ENCODE measurements around the gene ADGRV1.

The ADGRV1 gene

DNA sequence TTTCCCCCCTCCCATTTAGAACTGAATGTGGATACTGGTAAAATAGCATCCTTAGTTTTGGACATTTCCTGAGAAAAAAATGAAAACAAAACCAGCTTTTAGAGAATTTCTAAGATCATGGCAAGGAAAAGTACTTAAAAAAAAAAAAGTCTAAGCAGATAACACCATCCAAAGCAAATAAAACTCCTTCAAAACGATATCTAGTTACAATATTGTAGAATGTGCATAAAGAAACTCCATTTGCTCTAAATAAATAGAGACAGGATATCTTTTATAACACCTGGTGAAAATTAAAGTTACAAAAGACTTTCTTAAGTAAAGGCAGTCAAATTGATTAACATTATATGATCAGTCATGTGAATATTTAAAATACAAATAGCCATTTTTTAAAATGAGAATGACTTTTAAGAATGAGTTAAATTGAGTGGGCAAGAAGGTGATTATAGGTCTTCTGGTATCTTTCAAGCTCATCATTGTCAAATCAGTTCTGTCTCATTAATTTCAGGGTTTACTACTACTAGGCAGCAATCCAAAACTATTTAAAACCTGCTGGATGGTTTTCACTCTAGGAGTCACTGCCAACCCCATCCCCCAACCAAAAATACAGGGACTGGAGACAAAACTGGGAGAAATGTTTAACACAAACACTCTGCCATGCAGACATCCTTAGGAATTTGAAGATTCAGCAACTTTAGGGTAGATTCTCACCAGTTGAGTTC, 382.6 kb downstream of the ADGRV1 start:
- Histone ChIP-seq H3K9ac (ENCODE audit: low read length) (no peak overlapping the region), H3K27me3 (ENCODE audit: control insufficient read depth in 1 of 2, insufficient read depth in 2 of 2, low read length in 2 of 2) (no peaks in the 10 kb centered on the region), H3K27ac (ENCODE audit: low read depth, low read length) (no peak overlapping the region), H3K9me3 (ENCODE audit: low read length) (no peaks in the 10 kb centered on the region), H3K36me3 (ENCODE audit: insufficient read depth, low read length) (no peaks in the 10 kb centered on the region), H3K4me3 (ENCODE audit: low read depth in 1 of 2, low read length in 2 of 2) (no peak overlapping the region), H3K4me1 (ENCODE audit: insufficient read depth, low read length) (peaks cover 29% of the 10 kb centered on the region)

DNA sequence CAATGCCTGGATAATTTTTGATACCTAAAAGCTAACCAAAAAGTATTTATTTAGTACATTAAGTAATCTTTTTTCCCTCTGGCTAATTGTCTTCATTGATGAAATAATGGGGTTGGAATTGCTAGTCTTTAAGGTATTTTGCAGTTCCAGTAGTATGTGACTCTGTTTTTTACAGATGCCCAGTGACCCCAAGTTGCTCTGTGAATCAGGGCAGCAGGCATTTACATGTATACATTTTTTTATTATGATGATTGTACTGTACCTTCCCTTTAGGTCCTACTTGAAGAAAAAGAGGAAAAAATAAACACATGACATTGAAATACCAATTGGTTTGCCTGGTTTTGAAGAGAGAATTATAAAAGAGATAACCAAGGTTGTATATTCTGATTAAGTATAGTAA, 385.5 kb downstream of the ADGRV1 start:
- H3K4me1 ChIP-seq (ENCODE audit: insufficient read depth, low read length): peaks cover 35% of the 10 kb centered on the region
- H3K9me3 ChIP-seq (ENCODE audit: low read length): no peaks in the 10 kb centered on the region
- H3K36me3 ChIP-seq (ENCODE audit: insufficient read depth, low read length): no peaks in the 10 kb centered on the region
- H3K27ac ChIP-seq (ENCODE audit: low read depth, low read length): no peak overlapping the region
- no peaks in the 10 kb centered on the region for H3K27me3 ChIP-seq (ENCODE audit: control insufficient read depth in 1 of 2, insufficient read depth in 2 of 2, low read length in 2 of 2)
- no peak overlapping the region for H3K9ac ChIP-seq (ENCODE audit: low read length)
- no peak overlapping the region for H3K4me3 ChIP-seq (ENCODE audit: low read depth in 1 of 2, low read length in 2 of 2)

DNA sequence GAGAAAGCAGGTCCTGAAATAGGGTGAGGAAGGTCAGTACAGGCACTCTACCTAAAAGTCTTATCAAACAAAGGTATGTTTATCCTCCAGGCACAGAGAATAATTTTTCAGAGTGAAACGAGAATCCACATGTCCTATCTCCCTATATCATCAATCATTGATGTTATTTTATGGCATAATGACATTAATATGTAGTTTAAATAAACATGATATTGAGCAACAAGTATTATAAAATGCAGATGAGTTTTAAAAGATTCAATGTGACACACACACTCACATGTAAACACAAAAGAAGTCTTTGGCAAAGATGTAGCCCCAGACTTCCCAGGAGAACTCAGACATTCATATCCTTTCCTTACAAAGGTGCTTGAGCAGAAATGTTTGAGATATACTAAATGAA, 389.1 kb downstream of the ADGRV1 start:
- Histone ChIP-seq H3K4me1 (ENCODE audit: insufficient read depth, low read length) (peaks cover 9% of the 10 kb centered on the region), H3K9me3 (ENCODE audit: low read length) (no peaks in the 10 kb centered on the region), H3K27ac (ENCODE audit: low read depth, low read length) (no peak overlapping the region), H3K36me3 (ENCODE audit: insufficient read depth, low read length) (no peaks in the 10 kb centered on the region), H3K9ac (ENCODE audit: low read length) (no peak overlapping the region), H3K27me3 (ENCODE audit: control insufficient read depth in 1 of 2, insufficient read depth in 2 of 2, low read length in 2 of 2) (no peaks in the 10 kb centered on the region), H3K4me3 (ENCODE audit: low read depth in 1 of 2, low read length in 2 of 2) (no peak overlapping the region)

- no peaks in the 10 kb centered on the region for H3K36me3 ChIP-seq (ENCODE audit: insufficient read depth, low read length)
- H3K27me3 ChIP-seq (ENCODE audit: control insufficient read depth in 1 of 2, insufficient read depth in 2 of 2, low read length in 2 of 2): no peaks in the 10 kb centered on the region
- no peaks in the 10 kb centered on the region for H3K9me3 ChIP-seq (ENCODE audit: low read length)
- peaks cover 9% of the 10 kb centered on the region for H3K4me1 ChIP-seq (ENCODE audit: insufficient read depth, low read length)
- no peak overlapping the region for H3K9ac ChIP-seq (ENCODE audit: low read length)
- no peak overlapping the region for H3K4me3 ChIP-seq (ENCODE audit: low read depth in 1 of 2, low read length in 2 of 2)
- no peak overlapping the region for H3K27ac ChIP-seq (ENCODE audit: low read depth, low read length)
Observed at GRCh38 chr5:90948969-90949368, 390.4 kb downstream of the ADGRV1 start.

DNA sequence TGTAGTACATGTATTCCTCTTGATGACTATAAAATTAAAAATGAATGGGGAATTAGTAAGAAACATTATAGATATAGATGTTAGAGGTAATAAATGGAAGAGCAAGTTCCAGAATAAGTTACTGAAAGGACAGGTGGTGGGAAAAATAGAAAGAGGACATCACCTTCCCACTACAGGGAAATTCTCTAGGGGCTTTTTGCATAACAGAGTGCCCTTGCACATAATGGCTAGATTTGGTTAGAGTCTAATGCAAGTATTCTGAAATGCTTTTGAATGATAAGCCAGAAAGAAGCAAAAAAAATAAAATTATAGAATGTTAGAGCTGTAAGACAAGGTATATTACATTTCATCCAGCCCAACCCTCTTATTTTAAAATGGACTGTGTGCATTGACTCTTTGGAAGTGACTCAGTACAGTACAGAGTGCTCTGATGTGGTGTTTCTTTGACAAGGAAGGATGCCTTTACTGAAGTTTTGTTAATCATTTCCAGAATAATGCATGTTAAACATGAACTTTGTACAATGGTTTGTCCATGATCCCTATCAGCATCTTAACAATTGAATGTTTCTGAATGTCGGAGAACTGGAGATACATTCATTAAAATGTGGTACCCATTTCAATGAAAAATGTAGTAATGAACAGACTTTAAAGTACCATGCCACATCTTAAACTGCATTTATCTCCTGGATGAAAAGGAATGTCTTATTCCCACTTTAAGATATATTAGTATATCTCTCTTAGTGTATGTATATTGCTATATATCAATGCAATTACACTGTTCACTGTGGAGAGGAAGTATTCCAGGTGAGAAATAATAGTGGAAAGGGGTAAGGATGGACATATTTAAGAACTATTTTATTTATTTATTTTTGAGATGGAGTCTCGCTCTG, 391.1 kb downstream of the ADGRV1 start:
- no peaks in the 10 kb centered on the region for H3K9me3 ChIP-seq (ENCODE audit: low read length)
- H3K9ac ChIP-seq (ENCODE audit: low read length): no peak overlapping the region
- peaks cover 10% of the 10 kb centered on the region for H3K4me1 ChIP-seq (ENCODE audit: insufficient read depth, low read length)
- no peak overlapping the region for H3K27ac ChIP-seq (ENCODE audit: low read depth, low read length)
- H3K36me3 ChIP-seq (ENCODE audit: insufficient read depth, low read length): no peaks in the 10 kb centered on the region
- no peaks in the 10 kb centered on the region for H3K27me3 ChIP-seq (ENCODE audit: control insufficient read depth in 1 of 2, insufficient read depth in 2 of 2, low read length in 2 of 2)
- H3K4me3 ChIP-seq (ENCODE audit: low read depth in 1 of 2, low read length in 2 of 2): no peak overlapping the region

GRCh38 chr5:90955001-90955635, 396.5 kb downstream of the ADGRV1 start:
- H3K4me1 ChIP-seq (ENCODE audit: insufficient read depth, low read length): peaks cover 24% of the 10 kb centered on the region
- no peak overlapping the region for H3K4me3 ChIP-seq (ENCODE audit: low read depth in 1 of 2, low read length in 2 of 2)
- no peak overlapping the region for H3K9ac ChIP-seq (ENCODE audit: low read length)
- H3K27ac ChIP-seq (ENCODE audit: low read depth, low read length): no peak overlapping the region
- no peaks in the 10 kb centered on the region for H3K36me3 ChIP-seq (ENCODE audit: insufficient read depth, low read length)
- no peaks in the 10 kb centered on the region for H3K9me3 ChIP-seq (ENCODE audit: low read length)
- no peaks in the 10 kb centered on the region for H3K27me3 ChIP-seq (ENCODE audit: control insufficient read depth in 1 of 2, insufficient read depth in 2 of 2, low read length in 2 of 2)

DNA sequence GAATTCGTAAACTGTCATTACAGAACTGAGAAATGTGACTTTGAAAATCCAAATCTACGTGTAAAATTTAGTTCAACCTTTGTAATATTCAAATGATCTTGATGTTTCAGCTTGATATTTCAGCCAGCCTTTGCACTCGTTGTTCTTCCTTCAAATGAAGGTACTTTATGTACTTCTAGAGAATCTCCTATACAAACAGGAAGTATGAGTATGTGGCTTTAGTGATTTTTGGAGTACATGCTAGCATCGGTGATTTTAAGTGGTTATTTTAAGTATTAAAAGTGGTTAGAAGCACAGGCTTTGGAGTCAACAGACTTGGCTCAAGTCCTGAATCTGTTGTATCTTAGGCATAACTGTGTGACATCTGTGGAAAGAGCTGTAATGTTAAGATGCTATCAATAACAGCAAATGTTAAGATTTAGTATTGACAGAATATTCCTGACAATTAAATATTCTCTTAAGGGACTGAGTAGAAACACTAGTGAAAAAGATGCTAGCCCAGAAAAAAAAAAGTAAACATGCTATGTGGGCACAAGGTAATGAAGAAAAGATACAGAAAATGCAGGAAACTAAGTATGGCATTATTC, 398.0 kb downstream of the ADGRV1 start:
- Histone ChIP-seq H3K9me3 (ENCODE audit: low read length) (no peaks in the 10 kb centered on the region), H3K36me3 (ENCODE audit: insufficient read depth, low read length) (no peaks in the 10 kb centered on the region), H3K27ac (ENCODE audit: low read depth, low read length) (no peak overlapping the region)

DNA sequence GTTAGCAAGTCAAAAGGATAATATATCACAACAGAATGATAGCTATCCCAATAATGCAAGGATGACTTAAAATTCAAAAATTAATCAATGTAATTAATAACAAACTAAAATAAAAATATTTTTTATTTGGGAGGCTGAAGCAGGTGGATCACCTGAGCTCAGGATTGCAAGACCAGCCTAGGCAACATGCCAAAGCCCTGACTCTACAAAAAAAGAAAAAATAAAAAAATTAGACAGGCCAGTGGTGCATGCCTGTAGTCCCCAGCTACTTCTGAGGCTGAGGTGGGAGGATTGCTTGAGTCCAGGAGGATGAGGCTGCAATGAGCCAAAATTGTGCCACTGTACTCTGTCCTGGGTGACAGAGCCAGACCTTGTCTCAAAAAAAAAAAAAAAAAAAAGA, 399.3 kb downstream of the ADGRV1 start:
- no peak overlapping the region for H3K4me3 ChIP-seq (ENCODE audit: low read depth in 1 of 2, low read length in 2 of 2)
- no peaks in the 10 kb centered on the region for H3K9me3 ChIP-seq (ENCODE audit: low read length)
- no peak overlapping the region for H3K9ac ChIP-seq (ENCODE audit: low read length)
- H3K36me3 ChIP-seq (ENCODE audit: insufficient read depth, low read length): no peaks in the 10 kb centered on the region
- H3K27ac ChIP-seq (ENCODE audit: low read depth, low read length): no peak overlapping the region
- H3K4me1 ChIP-seq (ENCODE audit: insufficient read depth, low read length): peaks cover 24% of the 10 kb centered on the region
- H3K27me3 ChIP-seq (ENCODE audit: control insufficient read depth in 1 of 2, insufficient read depth in 2 of 2, low read length in 2 of 2): no peaks in the 10 kb centered on the region

More for the DNA sequence above, 398.0 kb downstream of the ADGRV1 start:
- Histone ChIP-seq H3K27me3 (ENCODE audit: control insufficient read depth in 1 of 2, insufficient read depth in 2 of 2, low read length in 2 of 2) (no peaks in the 10 kb centered on the region), H3K4me1 (ENCODE audit: insufficient read depth, low read length) (peaks cover 24% of the 10 kb centered on the region), H3K9ac (ENCODE audit: low read length) (no peak overlapping the region), H3K4me3 (ENCODE audit: low read depth in 1 of 2, low read length in 2 of 2) (no peak overlapping the region)

DNA sequence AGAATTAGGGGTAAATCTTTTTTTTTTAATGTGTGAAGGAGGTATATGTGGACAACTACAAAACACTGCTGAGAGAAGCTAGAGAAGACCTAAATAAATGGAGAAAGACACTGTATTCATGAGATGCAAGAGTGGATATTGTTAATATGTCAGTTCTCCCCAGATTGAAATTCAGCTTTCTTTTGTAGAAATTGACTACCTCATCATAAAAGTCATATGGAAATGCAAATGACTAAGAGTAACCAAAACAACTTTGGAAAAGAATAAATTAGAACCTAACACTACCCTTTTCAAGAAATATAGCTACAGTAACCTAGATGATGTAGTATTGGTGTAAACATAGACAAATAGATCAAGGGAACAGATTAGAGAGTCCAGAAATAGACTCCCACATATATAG, 400.7 kb downstream of the ADGRV1 start:
- Histone ChIP-seq H3K27me3 (ENCODE audit: control insufficient read depth in 1 of 2, insufficient read depth in 2 of 2, low read length in 2 of 2) (no peaks in the 10 kb centered on the region), H3K4me1 (ENCODE audit: insufficient read depth, low read length) (peaks cover 24% of the 10 kb centered on the region), H3K9ac (ENCODE audit: low read length) (no peak overlapping the region), H3K4me3 (ENCODE audit: low read depth in 1 of 2, low read length in 2 of 2) (no peak overlapping the region), H3K27ac (ENCODE audit: low read depth, low read length) (no peak overlapping the region), H3K9me3 (ENCODE audit: low read length) (no peaks in the 10 kb centered on the region), H3K36me3 (ENCODE audit: insufficient read depth, low read length) (no peaks in the 10 kb centered on the region)

DNA sequence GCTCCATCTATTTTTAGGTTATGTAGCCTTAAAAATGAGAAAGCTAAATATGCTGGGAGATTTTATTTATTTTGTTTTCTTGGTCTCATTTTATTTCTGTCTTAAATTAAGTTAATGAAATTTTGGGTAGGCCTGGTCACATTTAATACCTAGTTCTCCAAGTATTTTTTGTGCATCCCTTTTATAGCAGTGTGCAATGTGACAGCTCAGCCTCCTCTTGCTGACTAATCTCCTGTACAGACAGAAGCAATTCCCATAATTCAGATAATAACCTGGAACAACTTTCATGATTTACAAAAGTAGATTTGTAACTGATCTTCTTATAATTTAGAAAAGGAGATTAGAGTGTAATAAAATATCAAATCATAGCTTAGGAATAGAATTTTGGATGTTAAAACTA, 403.9 kb downstream of the ADGRV1 start:
- Histone ChIP-seq H3K9me3 (ENCODE audit: low read length) (no peaks in the 10 kb centered on the region), H3K36me3 (ENCODE audit: insufficient read depth, low read length) (no peaks in the 10 kb centered on the region), H3K9ac (ENCODE audit: low read length) (no peak overlapping the region), H3K4me3 (ENCODE audit: low read depth in 1 of 2, low read length in 2 of 2) (no peak overlapping the region), H3K27ac (ENCODE audit: low read depth, low read length) (no peak overlapping the region), H3K27me3 (ENCODE audit: control insufficient read depth in 1 of 2, insufficient read depth in 2 of 2, low read length in 2 of 2) (no peaks in the 10 kb centered on the region), H3K4me1 (ENCODE audit: insufficient read depth, low read length) (no peaks in the 10 kb centered on the region)

DNA sequence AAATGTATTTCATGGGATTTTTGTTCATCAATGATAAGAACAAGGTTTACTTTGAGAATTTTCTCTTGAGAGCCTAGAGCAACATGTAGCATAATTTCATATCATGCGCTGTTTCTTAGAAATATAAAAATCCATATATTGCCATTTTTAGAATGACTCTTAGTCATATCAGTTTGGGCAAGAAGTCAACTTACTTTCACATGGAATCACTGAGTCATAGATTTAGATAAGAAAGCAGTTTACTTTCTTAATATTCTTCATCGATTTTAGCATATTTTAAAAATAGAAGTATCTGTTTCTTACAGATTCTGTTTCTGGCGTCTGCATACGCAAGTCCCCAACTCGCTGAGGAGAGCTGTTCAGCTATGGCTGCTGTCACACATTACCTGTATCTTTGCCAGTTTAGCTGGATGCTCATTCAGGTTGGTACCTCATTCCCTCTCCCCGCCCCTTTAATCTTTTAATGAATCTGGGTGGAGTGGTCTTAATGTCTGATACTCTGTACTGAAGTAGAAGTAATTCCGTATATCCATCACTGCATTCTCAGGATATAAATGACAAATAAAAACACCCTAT, 406.6 kb downstream of the ADGRV1 start:
- Histone ChIP-seq H3K27me3 (ENCODE audit: control insufficient read depth in 1 of 2, insufficient read depth in 2 of 2, low read length in 2 of 2) (no peaks in the 10 kb centered on the region), H3K9ac (ENCODE audit: low read length) (no peak overlapping the region), H3K36me3 (ENCODE audit: insufficient read depth, low read length) (no peaks in the 10 kb centered on the region), H3K9me3 (ENCODE audit: low read length) (no peaks in the 10 kb centered on the region), H3K27ac (ENCODE audit: low read depth, low read length) (no peak overlapping the region), H3K4me3 (ENCODE audit: low read depth in 1 of 2, low read length in 2 of 2) (no peak overlapping the region), H3K4me1 (ENCODE audit: insufficient read depth, low read length) (no peaks in the 10 kb centered on the region)

All from muscle layer of colon (tissue), 2 donors.